GM21576 (cell line): ENCODE results near the gene RGS12.

Experiments
- ATAC-seq: cut with Tn5 transposase; IDR thresholded peaks from one replicate; pipeline ENCODE4 v1.9.1; 2021; ENCODE audit warnings: mild to moderate bottlenecking, moderate library complexity; ENCODE audit not compliant: unreplicated experiment

Gene RGS12

DNA sequence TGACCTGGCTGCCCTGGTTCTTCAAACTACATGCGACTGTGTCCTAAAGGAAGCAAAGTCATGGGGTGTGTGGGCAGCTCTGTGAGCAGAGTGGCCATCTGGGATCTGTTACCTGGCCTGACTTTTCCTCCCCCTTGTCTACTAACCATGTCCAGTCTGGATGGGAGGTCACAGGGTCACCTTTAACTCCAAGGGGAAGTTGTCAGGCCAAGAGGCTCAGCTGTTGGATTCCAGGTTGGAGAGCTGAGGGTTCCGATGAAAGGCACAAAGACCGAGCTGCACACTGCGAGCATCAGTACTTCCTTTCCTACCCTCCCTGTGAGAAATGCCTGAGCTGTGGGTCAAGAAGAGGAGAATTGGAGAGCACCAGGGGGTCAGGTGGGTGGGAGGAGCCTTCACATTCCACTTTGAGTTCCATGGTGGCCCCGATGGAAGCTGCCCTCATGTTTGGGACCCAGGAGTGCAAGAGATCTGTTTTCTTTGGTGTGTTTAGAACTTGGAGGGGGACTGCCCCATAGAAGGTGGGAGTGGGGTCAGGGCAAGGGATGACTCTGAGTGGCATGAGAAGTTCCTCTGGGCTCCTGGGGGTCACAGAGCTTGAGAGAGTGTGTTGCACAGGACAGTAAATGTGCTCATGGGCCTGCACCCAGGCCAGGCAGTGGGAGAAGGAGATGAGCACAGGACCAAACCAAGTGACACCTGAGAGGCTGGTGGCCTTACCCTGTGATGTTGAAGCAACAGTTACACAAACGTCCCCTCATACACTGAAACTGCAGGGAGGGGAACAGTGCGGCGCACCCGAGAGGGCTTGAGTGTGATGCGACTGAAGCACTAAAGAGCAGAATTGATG lies 36.2 kb downstream of the RGS12 start:
- no peak for ATAC-seq

DNA sequence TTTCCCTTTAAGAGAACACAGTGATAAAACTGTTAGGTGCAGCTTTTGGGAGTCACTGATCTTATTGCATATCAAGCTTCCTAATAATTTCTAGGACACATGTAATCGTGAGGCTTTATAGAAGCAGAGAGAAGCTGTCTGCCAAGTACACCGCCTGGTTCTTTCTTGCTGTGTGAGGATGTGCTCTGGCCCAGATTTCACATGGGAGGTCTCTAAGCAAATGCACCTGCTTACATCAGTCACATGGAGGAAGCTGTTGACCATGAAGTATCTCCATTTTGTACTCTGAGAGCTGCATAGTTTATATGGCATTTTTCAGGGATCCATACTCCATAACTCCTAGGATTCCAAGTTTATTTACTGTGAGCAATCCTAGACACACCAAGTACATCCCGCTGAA lies 37.1 kb downstream of the RGS12 start:
- ATAC-seq: no peak

DNA sequence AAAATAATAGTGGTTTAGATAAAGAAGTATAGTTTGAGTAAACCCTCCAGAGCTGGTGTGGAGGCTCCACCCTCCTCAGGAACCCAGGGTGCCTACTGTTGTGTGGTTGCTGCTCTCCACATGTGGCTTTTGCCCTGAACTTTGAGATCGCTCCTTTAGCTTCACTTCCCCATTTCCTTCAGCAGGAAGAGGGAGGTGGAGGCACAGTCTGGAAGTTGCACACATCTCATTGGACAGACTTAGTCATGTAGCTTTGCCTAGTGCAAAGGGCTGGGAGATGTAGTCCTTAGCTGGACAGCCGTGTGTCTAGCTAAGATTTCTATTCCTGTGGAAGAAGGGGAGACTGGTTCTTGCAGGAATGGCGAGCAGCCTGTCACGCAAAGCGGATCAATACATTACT lies 37.9 kb downstream of the RGS12 start:
- no peak for ATAC-seq

DNA sequence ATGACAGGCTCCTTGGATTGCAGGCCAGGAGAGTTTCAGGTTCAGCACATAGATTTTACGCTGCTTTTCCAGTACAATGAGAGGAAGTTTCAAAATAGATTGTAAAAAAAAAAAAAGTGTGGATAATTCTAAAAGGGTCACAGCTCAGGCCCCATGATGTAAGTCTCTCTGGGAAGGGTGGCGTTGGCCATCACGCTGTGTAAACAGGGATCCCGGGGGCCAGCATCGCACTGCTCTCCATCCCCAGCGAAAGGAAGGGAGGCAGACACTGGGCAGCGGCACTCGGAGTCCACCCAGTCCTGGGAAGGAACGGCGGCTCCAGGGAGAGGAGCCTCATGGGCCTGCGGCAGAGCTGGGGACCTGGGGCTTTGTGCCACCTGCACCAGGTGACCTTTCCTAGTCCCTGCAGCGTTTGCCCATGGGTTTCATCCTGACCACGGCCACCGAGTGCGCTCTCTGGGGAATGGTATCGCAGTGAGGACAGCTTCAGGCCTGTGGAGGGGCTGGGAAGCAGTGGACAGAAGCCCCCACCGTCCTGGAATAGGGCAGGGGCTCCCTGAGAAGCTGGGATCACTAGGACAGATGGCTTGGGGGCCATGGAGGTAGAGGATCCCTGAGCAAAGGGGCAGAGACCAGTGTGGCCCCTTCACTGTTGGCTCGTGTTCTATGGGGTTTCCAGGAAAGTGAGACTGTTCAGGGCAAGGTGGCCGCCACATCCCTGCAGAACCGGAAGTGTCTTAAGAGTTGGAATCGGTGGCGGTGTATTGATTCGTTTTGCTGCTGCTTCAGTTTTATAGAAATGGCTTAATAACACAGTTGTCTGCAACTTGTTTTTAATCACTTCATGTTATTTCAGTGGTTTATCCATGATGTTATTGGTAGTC lies 38.9 kb downstream of the RGS12 start:
- no peak for ATAC-seq

DNA sequence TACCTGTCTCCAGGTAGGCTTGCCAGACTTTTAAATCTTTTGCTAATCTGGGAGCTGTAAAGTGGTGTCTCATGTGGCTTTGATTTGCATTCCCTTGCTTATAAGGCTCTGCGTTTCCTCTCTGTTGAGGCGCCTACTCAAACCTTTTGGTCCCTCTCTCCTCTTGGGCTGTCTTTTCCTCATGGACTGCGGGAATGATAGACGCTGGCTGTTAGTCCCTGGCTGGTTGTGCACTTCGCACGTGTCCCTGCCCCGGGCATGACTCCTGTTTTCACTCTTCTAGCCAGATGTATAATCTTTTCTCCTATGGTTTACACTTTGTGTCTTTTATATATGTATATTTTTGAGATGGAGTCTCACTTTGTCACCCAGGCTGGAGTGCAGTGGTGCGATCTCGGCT lies 39.7 kb downstream of the RGS12 start:
- no peak for ATAC-seq

DNA sequence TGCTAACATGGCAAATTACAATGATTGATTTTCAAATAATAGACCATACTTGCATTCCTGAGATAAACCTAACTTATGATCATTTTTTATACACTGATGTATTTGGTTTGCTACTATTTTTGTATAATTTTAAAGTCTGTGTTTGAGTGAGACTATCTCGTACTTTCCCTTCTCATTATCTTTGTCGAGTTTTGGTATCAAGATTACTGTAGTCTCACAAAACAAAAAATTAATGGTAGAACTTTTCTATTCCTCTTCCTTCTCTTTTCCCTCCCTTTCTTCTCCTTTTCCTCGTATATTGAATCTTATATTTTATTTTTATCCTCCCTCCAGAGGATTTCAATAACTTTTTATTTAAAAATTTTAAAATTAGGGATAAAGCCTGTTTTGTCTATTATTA lies 41.5 kb downstream of the RGS12 start:
- no peak for ATAC-seq

DNA sequence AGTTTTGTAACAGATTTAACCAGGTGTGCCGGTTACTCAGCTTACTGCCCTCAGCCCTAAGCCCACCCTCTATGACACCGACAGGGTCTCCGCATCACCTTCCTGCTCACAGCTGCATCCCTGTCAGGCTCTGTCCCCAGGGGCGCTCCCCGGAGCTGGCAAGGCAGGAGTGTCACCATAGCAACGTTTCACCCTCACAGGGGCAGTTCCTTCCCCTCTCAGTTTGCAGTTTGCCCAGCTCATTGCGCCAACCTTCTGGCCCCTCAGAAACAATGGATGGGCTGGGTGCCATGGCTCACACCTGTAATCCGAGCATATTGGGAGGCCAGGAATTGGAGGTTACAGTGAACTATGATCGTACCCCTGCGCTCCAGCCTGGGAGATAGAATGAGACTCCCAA lies 42.6 kb downstream of the RGS12 start:
- no peak for ATAC-seq

DNA sequence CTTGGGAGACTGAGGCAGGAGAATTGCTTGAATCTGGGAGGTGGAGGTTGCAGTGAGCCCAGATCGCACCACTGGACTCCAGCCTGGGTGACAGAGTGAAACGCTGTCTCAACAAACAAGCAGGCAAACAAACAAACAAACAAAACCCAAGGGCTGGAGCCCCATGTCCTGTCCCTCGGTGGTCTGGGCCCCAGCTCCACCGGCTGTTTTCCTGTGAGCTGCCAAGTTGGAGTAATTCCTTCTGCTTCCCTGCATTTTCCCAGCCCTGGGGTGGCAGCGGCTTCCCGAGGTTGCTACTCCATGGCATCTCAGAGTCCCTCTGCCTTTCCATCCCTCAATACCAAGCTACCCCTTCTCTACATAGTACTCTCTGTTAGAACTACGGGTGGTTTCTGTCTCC lies 43.2 kb downstream of the RGS12 start:
- ATAC-seq: no peak

DNA sequence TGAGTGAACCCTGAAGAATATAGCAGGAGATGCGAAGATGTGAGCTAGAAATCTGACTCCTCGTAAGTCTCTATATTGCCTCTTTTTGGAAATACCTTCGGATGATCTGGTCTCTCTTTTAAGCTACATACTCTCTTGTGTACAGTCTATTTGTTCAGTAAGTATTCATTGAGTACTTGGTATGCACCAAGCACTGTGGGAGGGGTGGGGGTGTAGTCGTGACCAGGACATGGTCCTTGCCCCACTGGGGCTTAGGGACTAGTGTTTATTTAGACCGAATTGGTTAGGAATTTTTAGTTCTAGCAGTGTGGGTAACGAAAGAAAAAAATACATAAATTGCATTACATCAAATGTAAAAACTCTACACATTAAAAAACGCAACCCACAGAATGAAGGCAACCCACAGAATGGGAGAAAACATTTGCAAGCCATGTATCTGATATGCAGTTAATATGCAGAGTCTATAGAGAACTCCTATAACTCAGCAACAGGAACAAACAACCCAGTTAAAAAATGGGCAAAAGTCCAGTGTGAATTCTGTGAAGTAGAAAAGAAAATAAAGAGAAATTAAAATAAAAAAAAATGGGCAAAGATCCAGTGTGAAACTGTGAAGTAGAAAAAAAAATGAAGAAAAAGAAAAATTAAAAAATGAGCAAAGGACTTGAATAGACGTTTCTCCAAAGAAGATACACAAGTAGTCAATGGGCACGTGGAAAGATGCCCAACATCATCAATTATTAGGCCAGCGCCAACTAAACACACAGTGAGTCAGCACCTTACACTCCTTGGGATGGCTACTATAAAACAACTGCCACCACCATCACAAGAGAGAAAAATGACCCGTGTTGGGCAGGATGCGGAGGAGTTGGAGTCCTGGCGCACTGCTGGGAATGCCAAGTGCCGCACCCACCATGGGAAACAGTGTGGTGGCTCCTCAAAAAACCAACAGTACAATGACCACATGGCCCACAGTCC lies 43.8 kb downstream of the RGS12 start:
- no peak for ATAC-seq

DNA sequence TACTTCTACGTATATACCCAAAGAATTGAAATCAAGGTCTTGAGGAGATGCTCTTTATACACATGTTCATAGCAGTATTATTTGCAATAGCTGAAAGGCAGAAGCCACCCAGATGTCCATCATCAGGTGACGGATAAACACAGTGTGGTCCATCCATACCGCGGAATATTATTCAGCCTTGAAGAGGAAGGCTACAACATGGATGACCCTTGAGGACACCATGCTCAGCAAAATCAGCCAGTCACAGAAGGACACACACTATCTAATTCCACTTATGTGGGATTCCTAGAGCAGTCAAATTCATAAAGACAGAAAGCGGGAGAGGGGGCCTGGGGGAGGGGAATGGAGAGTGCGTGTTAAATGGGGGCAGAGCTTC lies 44.5 kb downstream of the RGS12 start:
- ATAC-seq: no peak

DNA sequence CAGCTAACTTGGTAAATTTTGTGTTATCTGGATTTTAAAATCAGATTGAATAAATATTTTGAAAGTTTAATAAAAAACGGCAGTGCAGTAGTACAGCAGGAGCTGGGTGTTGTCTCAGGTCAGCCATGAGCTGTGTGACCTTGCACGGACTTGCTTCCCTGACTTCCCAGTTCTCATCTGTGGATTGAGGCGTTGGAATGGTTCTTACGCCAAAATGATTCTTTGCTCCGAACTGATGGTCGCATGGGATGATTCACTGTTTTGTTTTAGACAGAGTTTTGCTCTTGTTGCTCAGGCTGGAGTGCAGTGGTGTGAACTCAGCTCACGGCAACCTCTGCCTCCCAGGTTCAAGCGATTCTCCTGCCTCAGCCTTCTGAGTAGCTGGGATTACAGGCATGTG lies 45.0 kb downstream of the RGS12 start:
- no peak for ATAC-seq

DNA sequence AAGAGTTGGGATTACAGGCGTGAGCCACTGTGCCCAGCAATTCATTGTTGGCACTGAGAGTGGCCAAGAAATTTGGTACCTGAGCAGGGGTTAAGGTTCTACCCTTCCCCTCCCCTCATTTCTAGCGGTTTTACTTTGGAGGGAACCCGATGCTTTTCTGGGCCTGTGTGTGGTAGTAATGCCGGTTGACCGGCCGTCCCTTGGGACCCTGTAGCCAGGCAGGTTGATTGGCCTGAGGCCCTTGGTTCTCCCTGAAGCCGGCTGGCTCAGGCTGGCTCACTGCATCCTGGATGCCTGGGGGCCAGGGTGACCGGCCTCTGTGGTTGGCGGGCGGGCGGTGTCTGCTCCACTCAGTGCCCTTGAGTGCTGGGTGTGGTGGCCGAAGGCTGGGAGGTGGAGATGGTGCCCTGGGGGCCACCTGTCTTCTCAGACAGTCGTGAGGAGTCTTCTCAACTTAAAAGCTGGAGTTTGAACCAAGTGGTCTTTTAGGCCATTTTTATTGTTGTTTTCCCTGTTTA lies 45.6 kb downstream of the RGS12 start:
- no peak for ATAC-seq

DNA sequence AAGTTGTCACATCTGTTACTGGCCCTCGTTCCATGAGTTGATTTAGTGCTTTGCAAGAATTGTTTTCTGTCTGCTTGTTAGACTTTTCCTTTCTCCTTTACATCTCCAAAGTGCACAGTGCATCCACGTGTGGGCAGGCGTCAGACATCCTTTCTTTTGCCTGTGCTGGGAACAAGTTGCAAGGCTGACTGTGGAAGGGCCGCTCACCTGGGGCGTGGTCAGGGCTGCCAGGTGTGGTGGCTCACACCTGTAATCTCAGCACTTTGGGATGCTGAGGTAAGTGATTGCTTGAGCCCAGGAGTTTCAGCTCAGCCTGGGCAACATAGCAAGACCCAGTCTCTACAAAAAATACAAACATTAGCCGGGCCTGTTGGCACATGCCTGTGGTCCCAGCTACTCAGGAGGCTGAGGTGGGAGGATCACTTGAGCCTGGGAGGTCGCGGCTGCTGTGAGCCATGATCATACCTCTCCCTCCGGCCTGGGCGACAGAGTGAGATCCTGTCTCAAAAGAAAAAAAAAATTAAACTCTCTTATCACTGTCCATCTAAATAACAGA lies 46.2 kb downstream of the RGS12 start:
- ATAC-seq: no peak

DNA sequence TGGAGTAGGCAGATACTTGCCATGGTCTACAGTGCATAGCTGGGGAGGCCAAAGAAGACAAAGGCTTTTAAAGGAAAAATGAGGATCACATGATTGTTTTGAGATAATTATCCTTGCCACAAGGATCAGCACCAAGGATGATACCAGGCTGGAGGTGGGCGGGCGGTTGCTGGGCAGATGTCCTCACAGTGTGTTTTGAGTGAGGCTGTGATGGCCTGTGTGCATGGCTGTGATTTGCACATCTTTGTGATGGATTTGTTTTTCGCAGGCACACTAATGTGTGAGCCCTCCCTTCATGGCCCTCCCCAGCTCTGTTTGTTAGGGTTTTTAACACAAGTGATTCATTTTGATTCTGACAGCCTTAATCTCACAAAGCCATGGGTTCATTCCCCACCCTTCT lies 46.8 kb downstream of the RGS12 start:
- no peak for ATAC-seq

DNA sequence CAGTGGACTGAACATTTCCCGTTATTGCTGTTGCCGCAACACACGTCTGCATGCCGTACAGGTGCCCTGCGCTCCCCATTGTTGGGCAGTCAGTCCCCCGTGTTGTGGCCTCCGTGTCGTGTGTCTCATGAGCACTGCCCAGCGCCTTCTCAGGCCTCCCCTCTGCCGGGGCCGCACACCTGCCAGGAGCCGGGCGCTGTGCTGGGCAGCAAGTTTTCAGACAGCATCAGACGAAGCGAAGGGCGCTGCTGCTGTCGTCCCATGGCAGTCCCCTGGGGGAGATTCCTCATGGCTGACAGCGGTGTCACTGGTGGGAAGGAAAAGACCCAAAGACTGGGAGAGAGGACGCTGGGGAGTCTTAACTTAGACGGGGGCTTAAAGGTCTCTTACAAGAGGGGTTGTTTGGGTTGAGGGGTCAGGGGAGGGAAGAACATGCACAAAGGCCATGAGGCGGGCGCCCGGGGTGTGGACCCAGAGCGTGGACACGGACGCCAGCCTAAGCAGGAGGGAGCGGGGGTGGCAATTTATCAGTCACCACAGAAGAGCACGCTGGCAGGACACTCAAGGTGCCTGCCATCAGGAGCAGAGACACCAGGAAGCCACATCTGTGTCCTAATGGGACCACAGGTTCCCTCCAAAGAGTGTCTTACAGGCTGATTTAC lies 47.3 kb downstream of the RGS12 start:
- no peak for ATAC-seq

DNA sequence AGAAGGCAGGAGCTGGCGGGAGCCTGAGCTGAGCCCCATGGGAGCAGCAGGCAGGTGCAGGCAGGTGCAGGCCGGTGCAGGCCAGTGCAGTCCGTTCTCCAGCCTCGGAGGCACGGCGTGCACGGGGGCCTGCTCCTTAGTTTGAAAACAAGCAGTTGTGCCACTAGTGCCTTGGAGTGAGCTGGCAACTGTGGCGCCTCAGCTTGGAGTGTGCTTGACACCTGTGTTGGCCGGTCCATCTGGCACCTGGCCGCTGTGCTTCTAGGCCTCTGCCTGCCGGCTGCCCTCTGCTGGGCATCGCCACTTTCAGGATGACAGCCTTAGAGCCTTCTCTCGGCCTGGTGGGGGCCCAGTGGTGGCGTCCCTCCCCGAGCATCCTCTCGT lies 47.9 kb downstream of the RGS12 start:
- ATAC-seq: no peak

DNA sequence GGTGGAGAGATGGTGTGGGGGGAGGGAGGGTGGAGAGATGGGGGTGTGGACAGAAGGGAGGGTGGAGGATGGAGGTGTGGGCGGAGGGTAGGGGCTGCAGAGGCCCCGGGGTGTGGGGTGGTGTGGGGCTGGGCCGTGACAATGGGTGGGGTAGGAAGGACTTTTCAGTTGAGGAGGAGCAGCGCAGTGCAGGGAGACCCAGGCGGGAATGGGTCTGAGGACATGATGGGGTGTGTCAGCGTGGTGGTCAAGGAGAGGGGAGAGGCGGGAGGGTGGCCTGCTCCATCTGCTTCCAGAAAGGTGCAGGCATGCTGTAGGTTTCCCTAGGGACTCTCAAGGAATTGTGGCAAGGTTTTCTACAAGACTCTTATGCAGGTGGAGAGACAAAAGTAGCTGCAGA lies 48.9 kb downstream of the RGS12 start:
- no peak for ATAC-seq

DNA sequence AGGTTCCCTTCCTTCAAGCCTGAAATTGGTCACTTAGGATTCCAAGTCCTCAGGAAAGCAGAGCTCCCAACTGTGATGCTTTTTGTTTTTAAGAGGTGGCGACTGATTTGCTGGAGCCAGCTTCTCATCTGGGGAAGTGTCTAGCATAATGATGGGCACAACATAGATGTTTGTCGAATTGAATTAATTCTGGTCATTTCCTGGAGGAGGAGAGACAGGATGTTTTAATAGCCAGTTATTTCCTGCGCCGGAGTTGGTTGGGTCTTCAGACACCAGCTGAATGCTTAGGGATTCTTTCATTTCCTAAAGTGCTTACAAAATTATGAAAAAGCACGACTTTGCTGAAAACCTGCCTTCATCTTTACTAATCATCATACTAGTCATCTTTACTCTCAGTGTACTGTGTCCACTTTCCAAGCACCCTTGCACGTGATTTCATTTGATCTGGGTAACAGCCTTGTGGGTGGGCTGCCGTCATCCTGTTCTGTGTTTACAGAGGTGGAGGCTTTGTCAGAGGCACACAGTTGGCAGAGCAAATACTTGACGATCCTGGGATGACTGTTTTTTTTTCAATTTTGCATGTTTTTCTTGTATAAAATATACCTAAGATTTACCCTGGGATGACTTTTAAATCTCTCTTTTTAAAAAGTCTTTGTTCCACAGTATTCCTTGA lies 49.5 kb downstream of the RGS12 start:
- ATAC-seq: no peak
